Measurements from ENCODE around the gene CCDC14.
"Not testable (repeated sequence)": the region's sequence is repeated elsewhere in the genome, so short reads cannot be mapped to it uniquely, and the experiment has no call there.

The CCDC14 gene

DNA sequence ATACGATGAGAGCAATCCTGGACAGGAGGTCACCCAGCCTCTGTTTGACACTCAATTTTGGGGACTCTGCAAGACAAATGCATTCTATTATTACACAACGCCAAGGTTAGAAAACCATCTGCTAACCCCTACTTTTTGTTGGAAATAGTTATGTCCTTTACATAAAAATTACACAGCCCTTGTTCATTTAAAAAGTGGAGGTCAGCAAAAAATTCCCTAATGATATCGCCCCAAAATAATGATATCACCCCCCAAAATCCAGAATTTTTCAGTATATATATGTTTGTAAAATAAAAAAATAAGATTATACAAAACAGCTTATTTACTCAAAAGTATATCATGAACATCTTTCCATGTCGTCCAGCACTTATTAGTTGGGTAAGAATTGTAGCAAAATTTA, 19.5 kb upstream of the CCDC14 start:
- Histone ChIP-seq H3K9ac (no peak overlapping the region), H3K79me2 (no peaks in the 10 kb centered on the region), H3K27ac (no peak overlapping the region), H3K9me3 (ENCODE audit: control insufficient read depth, low read length) (no peaks in the 10 kb centered on the region), H2AFZ (peak overlapping the region; percentile 6), H3K4me2 (ENCODE audit: low read length) (no peak overlapping the region), H3K4me3 (ENCODE audit: low read depth, low read length) (no peak overlapping the region), H3K27me3 (ENCODE audit: control insufficient read depth, insufficient read depth, low read length) (no peaks in the 10 kb centered on the region), H3K36me3 (ENCODE audit: control insufficient read depth, insufficient read depth, low read length) (no peaks in the 10 kb centered on the region), H3K4me1 (peaks cover 3% of the 10 kb centered on the region)
- no peak for TF ChIP-seq CTCF (IDR thresholded peaks at IDR 0.05)

DNA sequence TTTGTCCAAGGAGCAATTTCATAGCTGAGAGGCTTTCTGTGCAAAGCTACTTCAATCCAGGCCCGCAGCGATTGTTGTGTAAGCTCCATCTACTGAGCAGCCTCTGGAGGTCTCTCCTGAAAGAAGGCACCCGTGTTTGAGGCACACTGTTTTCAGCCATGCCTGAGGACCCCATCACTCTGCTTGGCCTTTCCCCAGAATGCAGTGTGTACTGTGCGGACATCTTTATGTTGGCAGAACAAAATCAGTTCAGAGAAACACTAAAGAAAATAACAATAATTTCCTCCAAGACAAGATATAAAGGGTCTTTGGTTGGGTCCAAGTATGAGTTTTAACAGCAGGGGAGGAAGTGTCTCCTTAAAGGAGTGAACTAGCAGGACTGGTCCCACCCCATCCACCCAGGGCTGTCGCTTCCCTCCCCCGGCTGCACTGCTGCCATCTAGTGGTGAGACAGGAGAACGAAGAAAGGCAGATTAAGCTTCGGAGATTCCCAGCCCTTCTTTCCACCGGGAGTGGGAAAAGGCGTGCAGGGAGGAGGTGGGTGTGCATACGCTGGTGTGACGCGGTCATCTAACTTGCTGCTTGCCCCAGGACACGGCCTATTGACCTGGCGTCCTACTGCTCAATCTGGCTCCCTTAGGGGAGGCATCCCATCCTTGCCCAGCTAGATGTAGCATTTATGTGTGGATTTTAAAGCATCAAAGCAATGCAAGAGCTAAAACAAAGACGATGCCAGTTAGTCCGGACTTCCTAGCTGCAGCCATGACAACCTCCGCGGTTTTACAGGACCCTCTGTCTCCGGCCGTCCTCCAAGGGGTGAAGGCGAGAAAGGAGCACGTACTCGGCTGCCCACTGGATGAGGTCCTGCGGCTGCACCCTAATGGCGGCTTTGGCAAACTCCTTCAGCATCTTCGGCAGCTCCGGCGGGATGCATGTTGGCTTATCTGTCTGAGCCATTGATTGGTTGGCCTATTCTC, 18.8 kb upstream of the CCDC14 start:
- H3K27me3 ChIP-seq (ENCODE audit: control insufficient read depth, insufficient read depth, low read length); H3K27ac ChIP-seq; H3K79me2 ChIP-seq; H3K4me1 ChIP-seq; H3K9me3 ChIP-seq (ENCODE audit: control insufficient read depth, low read length); H3K9ac ChIP-seq; H3K36me3 ChIP-seq (ENCODE audit: control insufficient read depth, insufficient read depth, low read length); H3K4me3 ChIP-seq (ENCODE audit: low read depth, low read length): not testable (repeated sequence)
- Histone ChIP-seq H2AFZ (peak overlapping the region; percentile 6), H3K4me2 (ENCODE audit: low read length) (peak overlapping the region; percentile 47)
- peak; percentile 78 for TF ChIP-seq CTCF (IDR thresholded peaks at IDR 0.05)

DNA sequence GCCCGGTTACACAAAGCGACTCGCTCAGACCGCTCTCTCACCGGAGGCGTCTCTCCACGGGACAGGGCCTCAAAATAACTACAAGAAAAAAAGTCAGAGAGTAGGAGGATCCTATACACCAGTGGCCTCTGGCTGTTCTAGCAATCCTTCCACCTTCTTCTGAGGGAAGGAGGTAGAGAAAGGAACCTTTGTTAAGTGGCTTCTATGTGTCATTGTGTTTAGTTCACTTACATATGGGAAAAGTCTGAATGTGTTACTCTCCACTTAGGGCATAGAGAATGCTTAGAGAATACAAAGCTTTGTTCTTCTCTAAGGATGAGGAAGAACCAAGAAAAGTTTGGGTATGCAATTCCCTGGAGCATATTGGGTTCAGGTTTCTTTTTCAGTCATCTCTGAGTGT, 15.9 kb upstream of the CCDC14 start:
- not testable (repeated sequence) for H3K79me2 ChIP-seq; H3K27ac ChIP-seq; H3K36me3 ChIP-seq (ENCODE audit: control insufficient read depth, insufficient read depth, low read length)

GRCh38 chr3:123976181-123976898, 15.3 kb upstream of the CCDC14 start:
- H3K79me2 ChIP-seq; H3K9ac ChIP-seq; H3K4me1 ChIP-seq; H3K36me3 ChIP-seq (ENCODE audit: control insufficient read depth, insufficient read depth, low read length); H3K27me3 ChIP-seq (ENCODE audit: control insufficient read depth, insufficient read depth, low read length); H3K4me2 ChIP-seq (ENCODE audit: low read length); H3K4me3 ChIP-seq (ENCODE audit: low read depth, low read length); H3K9me3 ChIP-seq (ENCODE audit: control insufficient read depth, low read length); H2AFZ ChIP-seq; H3K27ac ChIP-seq: not testable (repeated sequence)

More for the DNA sequence above, 15.9 kb upstream of the CCDC14 start:
- not testable (repeated sequence) for H3K4me1 ChIP-seq; H3K4me2 ChIP-seq (ENCODE audit: low read length); H3K9me3 ChIP-seq (ENCODE audit: control insufficient read depth, low read length); H3K9ac ChIP-seq; H2AFZ ChIP-seq; H3K4me3 ChIP-seq (ENCODE audit: low read depth, low read length); H3K27me3 ChIP-seq (ENCODE audit: control insufficient read depth, insufficient read depth, low read length)

DNA sequence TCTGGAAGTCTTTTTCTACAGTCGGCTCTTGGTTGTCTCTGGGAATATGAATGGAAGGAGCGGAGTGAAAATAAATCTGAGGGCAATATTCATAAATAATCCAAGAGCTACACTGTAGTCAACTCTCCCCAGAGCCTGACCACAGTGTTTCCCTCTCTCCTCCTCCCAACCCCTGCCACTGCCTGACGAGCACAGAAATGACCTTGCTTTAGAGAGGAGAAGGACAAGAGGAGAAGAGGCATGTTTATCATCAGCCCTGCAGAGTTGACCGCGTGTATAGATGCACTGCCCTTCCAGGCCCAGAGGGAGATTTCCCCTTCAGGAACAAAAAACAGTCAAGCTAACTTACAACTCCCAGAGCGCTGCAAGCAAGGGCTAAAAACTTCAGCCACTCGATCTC, 14.0 kb upstream of the CCDC14 start:
- not testable (repeated sequence) for H3K79me2 ChIP-seq; H2AFZ ChIP-seq; H3K9me3 ChIP-seq (ENCODE audit: control insufficient read depth, low read length); H3K27me3 ChIP-seq (ENCODE audit: control insufficient read depth, insufficient read depth, low read length); H3K9ac ChIP-seq; H3K4me3 ChIP-seq (ENCODE audit: low read depth, low read length); H3K4me2 ChIP-seq (ENCODE audit: low read length); H3K4me1 ChIP-seq; H3K36me3 ChIP-seq (ENCODE audit: control insufficient read depth, insufficient read depth, low read length); H3K27ac ChIP-seq

DNA sequence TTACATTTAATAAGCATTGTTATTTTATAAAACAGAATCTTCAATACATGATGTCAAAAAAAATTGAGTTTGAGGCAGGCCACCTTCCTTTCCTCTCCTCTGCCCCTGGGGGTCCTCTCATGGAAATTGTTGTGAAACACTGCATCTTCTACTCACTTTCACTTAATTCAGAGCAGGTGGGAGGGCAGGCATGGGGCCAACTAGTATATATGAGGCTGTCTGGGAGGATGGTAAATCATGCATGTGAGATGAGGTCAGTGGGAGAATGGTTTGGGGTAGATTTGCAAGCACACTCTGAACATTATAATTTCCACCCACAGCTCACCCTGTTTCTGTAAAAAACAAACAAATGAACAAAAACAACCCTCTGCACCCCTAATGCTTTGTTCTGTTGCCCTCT, 10.4 kb upstream of the CCDC14 start:
- no peaks in the 10 kb centered on the region for H3K4me1 ChIP-seq
- TF ChIP-seq CTCF (IDR thresholded peaks at IDR 0.05): no peak

DNA sequence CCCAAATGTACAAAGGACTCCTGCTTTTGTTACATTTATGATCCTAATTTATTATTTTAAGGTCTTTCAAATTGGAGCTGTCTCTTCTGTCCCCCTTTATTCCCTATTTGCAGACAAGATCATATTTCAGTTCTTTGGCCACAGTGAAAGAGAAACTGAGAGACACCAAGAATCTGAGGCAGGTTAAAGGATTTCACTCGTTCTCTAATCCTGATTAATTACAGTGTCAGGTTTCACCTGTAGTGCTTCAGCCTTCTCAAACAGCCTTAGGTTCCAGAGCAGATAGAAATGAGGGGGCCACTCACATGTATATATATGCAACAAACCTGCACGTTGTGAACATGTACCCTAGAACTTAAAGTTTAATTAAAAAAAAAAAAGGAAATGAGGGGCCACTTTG, 6.2 kb upstream of the CCDC14 start:
- not testable (repeated sequence) for H3K27ac ChIP-seq; H3K9ac ChIP-seq; H3K4me2 ChIP-seq (ENCODE audit: low read length); H3K27me3 ChIP-seq (ENCODE audit: control insufficient read depth, insufficient read depth, low read length); H3K79me2 ChIP-seq; H2AFZ ChIP-seq; H3K9me3 ChIP-seq (ENCODE audit: control insufficient read depth, low read length); H3K36me3 ChIP-seq (ENCODE audit: control insufficient read depth, insufficient read depth, low read length); H3K4me1 ChIP-seq; H3K4me3 ChIP-seq (ENCODE audit: low read depth, low read length)

More for the DNA sequence above, 10.4 kb upstream of the CCDC14 start:
- Histone ChIP-seq H3K36me3 (ENCODE audit: control insufficient read depth, insufficient read depth, low read length) (no peaks in the 10 kb centered on the region), H3K9me3 (ENCODE audit: control insufficient read depth, low read length) (no peaks in the 10 kb centered on the region), H3K79me2 (no peaks in the 10 kb centered on the region), H3K9ac (no peak overlapping the region), H3K27me3 (ENCODE audit: control insufficient read depth, insufficient read depth, low read length) (no peaks in the 10 kb centered on the region), H3K27ac (no peak overlapping the region), H3K4me2 (ENCODE audit: low read length) (no peak overlapping the region), H3K4me3 (ENCODE audit: low read depth, low read length) (no peak overlapping the region), H2AFZ (no peak overlapping the region)

DNA sequence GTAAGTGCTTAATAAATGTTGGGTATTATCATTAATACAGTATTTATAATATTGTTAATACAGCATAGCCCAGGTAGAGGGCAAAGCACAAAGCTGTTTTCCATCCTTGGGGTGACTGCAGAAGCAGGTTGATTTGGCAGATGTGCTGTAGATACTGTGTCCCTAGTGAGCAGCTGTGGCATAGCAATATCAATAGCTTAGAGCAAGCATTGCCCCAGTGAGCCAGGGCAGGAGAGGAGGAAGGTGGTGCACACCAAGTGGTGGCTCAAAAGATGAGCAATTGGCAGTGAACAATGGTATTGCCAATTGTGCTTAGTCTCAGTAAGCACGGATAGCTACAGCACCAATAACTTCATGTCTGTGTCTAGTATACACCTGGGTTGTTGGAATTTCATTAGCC, 5.8 kb upstream of the CCDC14 start:
- H3K4me3 ChIP-seq (ENCODE audit: low read depth, low read length); H3K27ac ChIP-seq; H3K9ac ChIP-seq: not testable (repeated sequence)

More for the DNA sequence above, 5.8 kb upstream of the CCDC14 start:
- not testable (repeated sequence) for H3K36me3 ChIP-seq (ENCODE audit: control insufficient read depth, insufficient read depth, low read length); H3K27me3 ChIP-seq (ENCODE audit: control insufficient read depth, insufficient read depth, low read length); H2AFZ ChIP-seq; H3K4me2 ChIP-seq (ENCODE audit: low read length); H3K9me3 ChIP-seq (ENCODE audit: control insufficient read depth, low read length); H3K79me2 ChIP-seq; H3K4me1 ChIP-seq

Measured in parathyroid adenoma (tissue), 2 donors.